ENCODE measurements around the gene EOMES.

DNA sequence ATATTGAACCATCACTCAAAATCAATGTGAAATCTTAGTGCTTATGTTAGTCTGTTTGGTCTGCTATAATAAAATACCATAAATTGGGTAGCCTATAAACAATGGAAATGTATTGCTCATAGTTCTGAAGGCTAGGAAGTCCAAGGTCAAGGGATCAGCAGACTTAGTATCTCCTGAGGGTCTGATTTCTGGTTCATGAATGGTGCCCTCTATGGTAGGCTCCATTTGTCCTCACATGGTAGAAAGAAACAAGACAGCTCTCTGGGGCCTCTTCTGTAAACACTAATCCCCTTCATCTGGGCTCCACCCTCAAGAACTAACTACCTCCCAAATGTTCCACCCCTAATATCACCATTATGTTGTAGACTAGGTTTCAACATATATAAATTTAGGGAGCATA lies 15.0 kb upstream of the EOMES start:
- TF ChIP-seq, protein P1, sequence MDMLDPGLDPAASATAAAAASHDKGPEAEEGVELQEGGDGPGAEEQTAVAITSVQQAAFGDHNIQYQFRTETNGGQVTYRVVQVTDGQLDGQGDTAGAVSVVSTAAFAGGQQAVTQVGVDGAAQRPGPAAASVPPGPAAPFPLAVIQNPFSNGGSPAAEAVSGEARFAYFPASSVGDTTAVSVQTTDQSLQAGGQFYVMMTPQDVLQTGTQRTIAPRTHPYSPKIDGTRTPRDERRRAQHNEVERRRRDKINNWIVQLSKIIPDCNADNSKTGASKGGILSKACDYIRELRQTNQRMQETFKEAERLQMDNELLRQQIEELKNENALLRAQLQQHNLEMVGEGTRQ (IDR thresholded peaks at IDR 0.05; ENCODE audit: low read length), result no peak
- TF ChIP-seq, protein P2, sequence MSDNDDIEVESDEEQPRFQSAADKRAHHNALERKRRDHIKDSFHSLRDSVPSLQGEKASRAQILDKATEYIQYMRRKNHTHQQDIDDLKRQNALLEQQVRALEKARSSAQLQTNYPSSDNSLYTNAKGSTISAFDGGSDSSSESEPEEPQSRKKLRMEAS (IDR thresholded peaks at IDR 0.05), result no peak
- TF ChIP-seq SRF (IDR thresholded peaks at IDR 0.05; ENCODE audit: low read depth, low read length) (no peak), RAD21 (IDR thresholded peaks at IDR 0.05 in 1 of 2, conservative IDR thresholded peaks at IDR 0.05 in 1 of 2; ENCODE audit: low read depth in 2 of 2, low read length in 2 of 2) (no peak)
- TF ChIP-seq, protein P3, sequence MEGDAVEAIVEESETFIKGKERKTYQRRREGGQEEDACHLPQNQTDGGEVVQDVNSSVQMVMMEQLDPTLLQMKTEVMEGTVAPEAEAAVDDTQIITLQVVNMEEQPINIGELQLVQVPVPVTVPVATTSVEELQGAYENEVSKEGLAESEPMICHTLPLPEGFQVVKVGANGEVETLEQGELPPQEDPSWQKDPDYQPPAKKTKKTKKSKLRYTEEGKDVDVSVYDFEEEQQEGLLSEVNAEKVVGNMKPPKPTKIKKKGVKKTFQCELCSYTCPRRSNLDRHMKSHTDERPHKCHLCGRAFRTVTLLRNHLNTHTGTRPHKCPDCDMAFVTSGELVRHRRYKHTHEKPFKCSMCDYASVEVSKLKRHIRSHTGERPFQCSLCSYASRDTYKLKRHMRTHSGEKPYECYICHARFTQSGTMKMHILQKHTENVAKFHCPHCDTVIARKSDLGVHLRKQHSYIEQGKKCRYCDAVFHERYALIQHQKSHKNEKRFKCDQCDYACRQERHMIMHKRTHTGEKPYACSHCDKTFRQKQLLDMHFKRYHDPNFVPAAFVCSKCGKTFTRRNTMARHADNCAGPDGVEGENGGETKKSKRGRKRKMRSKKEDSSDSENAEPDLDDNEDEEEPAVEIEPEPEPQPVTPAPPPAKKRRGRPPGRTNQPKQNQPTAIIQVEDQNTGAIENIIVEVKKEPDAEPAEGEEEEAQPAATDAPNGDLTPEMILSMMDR (IDR thresholded peaks at IDR 0.05; ENCODE audit: control extremely low read depth in 1 of 3, insufficient read depth in 1 of 3, low read depth in 1 of 3, low read length in 3 of 3), result no peak

Measured in H1 (cell line).